OCI-LY7 (cell line): ENCODE results near the gene RAB11FIP4. TPM values are rescaled to one million over a fixed set of nuclear protein-coding genes. Genes with fewer than 3 reads are reported as not detected.
"Not testable (repeated sequence)": the region's sequence is repeated elsewhere in the genome, so short reads cannot be mapped to it uniquely, and the experiment has no call there.

Experiments used
- BruUV-seq: library from RNA; stranded (reverse); fragments of 400-500 nt; replicated peaks from 2 replicates; lab custom pipeline; 2021; lab: Mats Ljungman, UMichigan
- CTCF ChIA-PET: fragments of 300-600 bp; sonication (Branson Sonifier 250); formaldehyde crosslinking; loops from one replicate; lab custom pipeline; 2022; ENCODE audit warnings: antibody characterized with exemption; ENCODE audit not compliant: unreplicated experiment; lab: Charles Lee
- POLR2A ChIA-PET: fragments of 300-600 bp; sonication (Branson Sonifier 250); formaldehyde crosslinking; loops from one replicate; lab custom pipeline; 2022; ENCODE audit warnings: antibody characterized with exemption; lab: Charles Lee
- DNase-seq: peaks from one replicate; pipeline ENCODE4 v3.0.0-alpha.2; 2015; ENCODE audit warnings: low spot score
- H2AFZ ChIP-seq: fragments of 200-600 bp; sonication (generic), shearing (Covaris generic); 2 replicates; pipeline ENCODE4 v1.6.1; 2014; ENCODE audit warnings: mild to moderate bottlenecking, antibody characterized with exemption, low read length, moderate library complexity
- H3K27ac ChIP-seq: fragments of 200-600 bp; sonication (generic); 2 replicates; pipeline ENCODE4 v1.5.1; 2014; ENCODE audit warnings: mixed run types, low read depth, mild to moderate bottlenecking, moderate library complexity, low read length, inconsistent platforms; ENCODE audit not compliant: poor library complexity, severe bottlenecking
- H3K36me3 ChIP-seq: fragments of 200-600 bp; sonication (generic); 2 replicates; pipeline ENCODE4 v1.6.1; 2014; ENCODE audit warnings: mild to moderate bottlenecking, antibody characterized with exemption, low read length, moderate library complexity, mixed read lengths; ENCODE audit not compliant: insufficient read depth
- H3K4me1 ChIP-seq: fragments of 200-600 bp; sonication (generic); 2 replicates; pipeline ENCODE4 v1.5.1; 2014; ENCODE audit warnings: mild to moderate bottlenecking, low read length; ENCODE audit not compliant: insufficient read depth, poor library complexity, severe bottlenecking
- H3K4me2 ChIP-seq: fragments of 200-600 bp; sonication (generic); 2 replicates; pipeline ENCODE4 v1.6.1; 2014; ENCODE audit warnings: mild to moderate bottlenecking, low read length
- H3K4me3 ChIP-seq: fragments of 200-600 bp; sonication (generic); 2 replicates; pipeline ENCODE4 v1.5.1; 2014; ENCODE audit warnings: mild to moderate bottlenecking, low read depth, low read length; ENCODE audit not compliant: poor library complexity, severe bottlenecking
- H3K79me2 ChIP-seq: fragments of 200-600 bp; sonication (generic); 2 replicates; pipeline ENCODE4 v1.6.1; 2016; ENCODE audit warnings: low read depth, mild to moderate bottlenecking, low read length, moderate library complexity, mixed read lengths; ENCODE audit not compliant: insufficient read depth
- H3K9me2 ChIP-seq: fragments of 200-600 bp; sonication (generic); 2 replicates; pipeline ENCODE4 v1.6.1; 2016; ENCODE audit warnings: mild to moderate bottlenecking, low read length, mixed read lengths; ENCODE audit not compliant: insufficient read depth
- H3K9me3 ChIP-seq: fragments of 200-600 bp; sonication (generic); 2 replicates; pipeline ENCODE4 v1.6.1; 2014; ENCODE audit warnings: mild to moderate bottlenecking, mixed run types, low read length, mixed read lengths
- H4K20me1 ChIP-seq: fragments of 200-600 bp; sonication (generic); 2 replicates; pipeline ENCODE4 v1.6.1; 2014; ENCODE audit warnings: mild to moderate bottlenecking, antibody characterized with exemption, low read length, moderate library complexity, mixed read lengths; ENCODE audit not compliant: insufficient read depth
- CTCF ChIP-seq: fragments of 200-600 bp; sonication (generic); conservative IDR thresholded peaks from 2 replicates; pipeline ENCODE4 v1.5.1; 2014; ENCODE audit warnings: mild to moderate bottlenecking, antibody characterized with exemption, low read length, moderate library complexity, mixed read lengths
- EZH2phosphoT487 ChIP-seq: fragments of 200-600 bp; sonication (generic); IDR thresholded peaks from 2 replicates; pipeline ENCODE4 v1.6.1; 2018; ENCODE audit warnings: low read depth, borderline replicate concordance, mild to moderate bottlenecking, mixed run types, antibody characterized with exemption, low read length, moderate library complexity, mixed read lengths
- intact Hi-C: fragments of 100-400 bp; cut with micrococcal nuclease; formaldehyde crosslinking; loops from one replicate; pipeline ENCODE4 v1.10.0; 2022; ENCODE audit not compliant: unreplicated experiment
- total RNA-seq, 2 experiments: library from RNA; depleted of rRNA in 1 of 2; stranded (reverse); fragments of >200 nt in 1 of 2; shearing (Covaris generic) in 1 of 2; gene quantifications; 2 replicates each; pipeline ENCODE4 v1.2.3, GENCODE V29; 2014 to 2022

RAB11FIP4 gene
- total RNA-seq, 2 experiments from 2014 or later, result 5.8 to 15.0 TPM

- CTCF ChIA-PET, result not testable (repeated sequence)
Measured at GRCh38 chr17:31383488-31383887, 8.0 kb upstream of the RAB11FIP4 start.

GRCh38 chr17:31385428-31386285 is 5.8 kb upstream of the RAB11FIP4 start:
- Histone ChIP-seq H4K20me1 (no peaks in the 10 kb centered on the region), H3K4me1 (no peaks in the 10 kb centered on the region), H3K36me3 (no peaks in the 10 kb centered on the region), H2AFZ (no peak overlapping the region), H3K9me3 (no peaks in the 10 kb centered on the region), H3K4me3 (no peak overlapping the region), H3K79me2 (no peaks in the 10 kb centered on the region), H3K9me2 (no peaks in the 10 kb centered on the region), H3K4me2 (no peak overlapping the region), H3K27ac (no peak overlapping the region)
- POLR2A ChIA-PET, result interaction anchor here (0.6 to 0.7 kb wide), 3 partner anchors 44 to 166 kb away, joined by 3 read pairs; no protein-coding TSS in a partner anchor
- no peak for TF ChIP-seq CTCF
- TF ChIP-seq EZH2phosphoT487, result no peak
- no TSS peak for BruUV-seq
- CTCF ChIA-PET, result no interaction called here
- intact Hi-C loops, result loop anchor here (5.0 kb wide), 1 partner anchor 52 kb away; no protein-coding TSS in a partner anchor
- no peak for DNase-seq

More at GRCh38 chr17:31383488-31383887, 8.0 kb upstream of the RAB11FIP4 start:
- H3K4me1 ChIP-seq, H3K27ac ChIP-seq, H4K20me1 ChIP-seq, H3K36me3 ChIP-seq, intact Hi-C loops, BruUV-seq, H3K4me2 ChIP-seq, H3K79me2 ChIP-seq, H3K9me3 ChIP-seq, H3K9me2 ChIP-seq, H2AFZ ChIP-seq, H3K4me3 ChIP-seq: not testable (repeated sequence)
- peak; percentile 47; the same call in 1 of the 2 replicates for TF ChIP-seq CTCF
- POLR2A ChIA-PET, result interaction anchor here (0.5 kb wide), 1 partner anchor 10 kb away, joined by 3 read pairs; no protein-coding TSS in a partner anchor
- DNase-seq, result peak; percentile 27
